GM12874 (cell line): ENCODE measurements around the gene REEP5.

Experiments
- CTCF ChIP-seq: IDR thresholded peaks from 2 replicates; pipeline ENCODE4 v1.5.1; 2011; ENCODE audit warnings: low read depth, mild to moderate bottlenecking, control low read depth, low read length, moderate library complexity; ENCODE audit not compliant: insufficient read depth

REEP5 gene

GRCh38 chr5:112960315-112960714 is 38.3 kb upstream of the REEP5 start:
- TF ChIP-seq CTCF, result no peak

- TF ChIP-seq CTCF, result no peak
These were observed 36.4 kb upstream of the REEP5 start for GRCh38 chr5:112958093-112959088.

GRCh38 chr5:112957036-112957808 is 35.2 kb upstream of the REEP5 start:
- TF ChIP-seq CTCF, result no peak

DNA sequence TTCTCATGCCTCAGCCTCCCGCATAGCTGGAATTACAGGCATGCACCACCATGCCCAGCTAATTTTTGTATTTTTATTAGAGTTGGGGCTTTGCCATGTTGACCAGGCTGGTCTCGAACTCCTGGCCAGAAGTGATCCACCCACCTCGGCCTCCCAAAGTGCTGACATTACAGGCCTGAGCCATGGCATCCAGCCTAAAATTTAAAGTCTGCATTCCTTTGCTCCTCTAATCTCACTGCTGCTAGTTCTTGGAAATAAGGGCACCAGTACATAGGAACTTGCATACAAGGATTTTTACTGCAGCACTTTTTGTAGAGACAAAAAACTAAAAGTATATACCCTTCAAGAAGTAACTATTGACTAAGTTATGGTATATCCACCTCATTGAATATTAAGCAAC is 34.6 kb upstream of the REEP5 start:
- TF ChIP-seq CTCF, result no peak

DNA sequence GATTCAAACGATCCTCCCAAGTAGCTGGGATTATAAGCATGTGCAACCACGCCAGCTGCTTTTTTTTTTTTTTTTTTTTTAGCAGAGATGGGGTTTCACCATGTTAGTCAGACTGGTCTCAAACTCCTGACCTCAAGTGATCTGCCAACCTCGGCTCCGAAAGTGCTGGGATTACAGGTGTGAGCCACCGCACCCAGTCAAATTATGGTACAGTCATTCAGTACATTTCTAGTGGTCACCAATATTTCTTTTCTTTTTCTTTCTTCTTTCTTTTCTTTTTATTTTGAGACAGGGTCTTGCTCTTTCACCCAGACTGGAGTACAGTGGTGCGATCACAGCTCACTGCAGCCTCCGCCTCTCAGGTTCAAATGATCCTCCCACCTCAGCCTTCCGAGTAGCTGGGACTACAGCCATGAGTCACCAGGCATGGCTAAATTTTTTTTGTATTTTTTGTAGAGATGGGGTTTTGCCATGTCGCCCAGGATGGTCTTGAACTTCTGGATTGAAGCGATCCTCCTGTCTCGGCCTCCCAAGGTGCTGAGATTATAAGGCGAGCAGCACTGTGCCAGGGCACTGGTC is 29.2 kb upstream of the REEP5 start:
- no peak for TF ChIP-seq CTCF

- TF ChIP-seq CTCF, result no peak
These were observed 26.4 kb upstream of the REEP5 start for GRCh38 chr5:112948458-112948857.

- TF ChIP-seq CTCF, result no peak
These were observed 18.6 kb upstream of the REEP5 start for GRCh38 chr5:112940670-112941069.
